GM19238 (cell line): ENCODE data around the gene GRIN2C.
A peak's percentile ranks its signal among the peaks of the same experiment; 100 is the strongest.

Experiments used
- DNase-seq: peaks from one replicate; pipeline ENCODE4 v3.0.0; 2011; ENCODE audit warnings: low spot score; ENCODE audit not compliant: insufficient read length

Gene GRIN2C

GRCh38 chr17:74850310-74850709 lies 9.4 kb downstream of the GRIN2C start:
- DNase-seq: no peak

GRCh38 chr17:74848656-74849399 lies 10.9 kb downstream of the GRIN2C start:
- no peak for DNase-seq

DNA sequence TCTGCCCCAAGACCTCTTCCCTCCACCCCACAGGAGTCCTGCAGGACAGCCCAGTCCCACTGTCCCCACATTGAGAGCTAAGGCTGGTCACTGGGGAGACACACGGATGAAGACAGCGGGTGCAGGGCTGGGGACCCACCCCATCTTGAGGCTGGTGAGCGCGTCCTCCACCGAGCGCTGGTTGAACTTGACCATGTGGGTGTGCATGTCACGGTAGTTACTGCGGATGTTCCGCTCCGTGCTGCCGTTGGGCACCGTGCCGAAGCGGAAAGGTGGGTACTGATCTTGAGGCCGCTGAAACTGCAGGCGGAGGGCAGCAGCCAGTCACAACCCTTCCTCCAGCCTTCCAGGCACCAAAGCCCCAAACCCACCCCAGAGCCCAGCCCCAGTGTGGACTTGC lies 13.1 kb downstream of the GRIN2C start:
- DNase-seq: no peak

GRCh38 chr17:74843352-74843627 lies 16.4 kb downstream of the GRIN2C start:
- no peak for DNase-seq

DNA sequence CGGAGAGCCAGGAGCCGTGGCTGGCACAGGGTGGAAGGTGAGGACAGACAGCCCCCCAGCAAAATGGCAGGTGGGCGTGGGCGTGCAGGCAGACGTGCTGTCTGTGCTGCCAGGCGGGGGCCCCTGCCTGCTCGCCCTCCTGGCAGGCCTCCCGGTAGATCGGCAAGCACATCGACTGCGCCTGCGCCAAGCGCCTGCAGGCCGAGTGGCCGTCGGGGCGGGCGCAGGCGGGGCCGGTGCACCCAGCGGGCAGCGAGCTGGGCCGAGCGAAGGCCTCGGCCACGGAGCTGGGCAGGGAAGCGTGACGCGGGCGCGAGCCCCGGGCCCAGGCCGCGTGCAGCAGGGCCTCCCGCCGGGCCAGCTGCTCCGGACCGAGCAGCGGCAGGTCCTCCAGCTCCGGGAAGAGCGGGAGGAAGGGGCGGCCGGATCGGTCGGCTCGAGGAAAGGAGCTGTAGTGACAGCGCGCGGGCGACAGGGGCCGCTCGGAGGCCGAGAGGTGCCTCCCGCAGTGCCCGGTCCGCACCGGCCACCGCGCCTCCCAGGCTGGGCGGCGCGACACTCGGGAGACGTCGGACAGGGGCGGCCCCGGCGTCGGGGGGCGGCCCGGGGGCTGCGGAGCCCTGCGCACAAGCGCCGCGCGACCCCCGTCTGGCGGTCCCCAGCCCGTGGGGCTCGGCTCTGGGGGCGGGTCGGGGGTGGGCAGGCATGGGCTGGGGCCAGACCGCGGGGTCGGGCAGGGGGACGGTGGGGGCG lies 16.9 kb downstream of the GRIN2C start:
- no peak for DNase-seq

GRCh38 chr17:74842146-74842598 lies 17.5 kb downstream of the GRIN2C start:
- DNase-seq: no peak

DNA sequence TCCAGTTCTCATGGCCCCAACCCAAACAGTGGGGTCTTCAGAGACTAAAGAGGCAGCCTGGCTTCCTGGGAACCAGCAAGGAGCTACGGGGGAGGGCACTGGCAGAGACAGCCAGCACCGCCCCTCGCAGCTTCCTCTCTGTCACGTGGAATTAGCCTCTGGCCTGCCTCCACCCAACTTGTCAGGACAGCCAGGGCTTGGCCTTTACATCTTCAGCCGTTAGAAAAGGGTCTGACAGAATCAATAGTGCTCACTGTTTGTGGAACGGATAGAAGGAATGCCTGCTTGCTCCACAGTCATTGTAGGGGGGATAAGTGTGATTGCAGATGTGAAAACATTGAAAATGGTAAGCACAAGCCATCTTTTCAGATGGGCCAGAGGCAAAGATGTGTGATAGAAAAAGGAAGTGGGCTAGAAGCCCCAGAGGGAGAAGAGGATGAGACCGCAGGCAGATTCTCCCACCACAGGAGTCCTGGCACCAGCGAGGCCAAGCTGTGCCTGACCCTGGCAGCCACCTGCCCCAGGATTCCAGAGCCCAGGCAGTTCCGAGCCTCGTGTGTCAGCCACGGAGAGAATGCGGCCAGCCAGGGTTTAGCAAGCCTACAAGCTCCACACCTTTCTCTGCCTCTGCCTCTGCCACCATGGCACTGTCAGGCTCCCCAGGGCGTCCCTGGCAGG lies 18.6 kb downstream of the GRIN2C start:
- no peak for DNase-seq

GRCh38 chr17:74839990-74840852 lies 19.5 kb downstream of the GRIN2C start:
- DNase-seq: no peak

GRCh38 chr17:74838274-74838673 lies 21.4 kb downstream of the GRIN2C start:
- DNase-seq: no peak

- no peak for DNase-seq
Observed at GRCh38 chr17:74836691-74837467, 22.8 kb downstream of the GRIN2C start.

DNA sequence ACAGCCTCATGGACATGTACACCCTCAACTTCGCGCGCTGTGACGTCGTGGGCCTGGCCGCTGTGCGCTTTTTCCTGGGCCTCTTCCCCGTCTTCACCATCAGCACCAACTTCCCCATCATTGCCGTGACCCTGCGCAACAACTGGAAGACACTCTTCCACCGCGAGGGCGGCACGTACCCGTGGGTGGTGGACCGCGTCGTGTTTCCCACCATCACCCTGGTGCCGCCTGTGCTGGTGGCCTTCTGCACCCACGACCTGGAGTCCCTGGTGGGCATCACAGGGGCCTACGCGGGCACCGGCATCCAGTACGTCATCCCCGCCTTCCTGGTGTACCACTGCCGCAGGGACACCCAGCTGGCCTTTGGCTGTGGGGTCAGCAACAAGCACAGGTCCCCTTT lies 23.5 kb downstream of the GRIN2C start:
- DNase-seq: no peak

GRCh38 chr17:74833501-74834377 lies 25.9 kb downstream of the GRIN2C start:
- DNase-seq: peak; percentile 69

DNA sequence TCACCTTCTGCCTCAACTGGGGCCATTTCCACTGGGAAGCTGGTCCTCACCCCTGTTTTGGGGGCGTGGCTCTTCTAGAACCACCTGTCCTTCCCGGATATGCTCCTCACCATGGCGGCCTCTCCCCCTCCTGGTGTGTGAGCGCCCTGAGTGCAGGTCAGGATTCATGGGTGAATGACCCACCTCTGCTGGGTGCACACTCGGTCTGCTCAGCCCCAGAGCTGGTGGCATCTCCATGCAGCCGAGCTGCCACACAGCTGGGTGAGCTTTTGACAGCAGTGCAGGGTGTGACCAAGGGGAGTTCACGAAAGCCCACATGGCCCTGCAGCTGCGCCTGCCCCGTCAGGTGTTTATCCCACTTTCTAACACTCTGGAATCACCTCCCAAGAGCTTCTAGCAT lies 27.3 kb downstream of the GRIN2C start:
- no peak for DNase-seq

GRCh38 chr17:74831444-74832146 lies 28.1 kb downstream of the GRIN2C start:
- no peak for DNase-seq

DNA sequence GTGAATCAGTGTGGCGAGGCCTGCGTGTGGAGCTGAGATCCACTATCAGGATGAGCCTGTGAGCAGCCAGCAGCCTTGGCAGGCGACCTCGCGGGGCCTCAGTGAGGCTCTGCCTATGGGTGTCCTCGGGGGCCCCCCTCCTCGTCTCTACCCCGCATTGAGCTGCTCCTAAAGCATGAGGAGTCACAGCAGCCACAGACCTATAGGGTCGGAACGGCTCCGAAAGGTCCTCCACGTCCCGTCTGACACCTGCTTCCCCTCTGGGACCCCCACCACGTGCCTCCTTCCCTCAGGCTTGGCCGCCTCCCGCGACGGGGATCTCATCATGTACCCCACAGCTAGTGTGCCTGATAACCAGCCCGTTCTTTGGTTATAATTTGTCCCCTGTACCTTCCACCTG lies 28.8 kb downstream of the GRIN2C start:
- DNase-seq: no peak

DNA sequence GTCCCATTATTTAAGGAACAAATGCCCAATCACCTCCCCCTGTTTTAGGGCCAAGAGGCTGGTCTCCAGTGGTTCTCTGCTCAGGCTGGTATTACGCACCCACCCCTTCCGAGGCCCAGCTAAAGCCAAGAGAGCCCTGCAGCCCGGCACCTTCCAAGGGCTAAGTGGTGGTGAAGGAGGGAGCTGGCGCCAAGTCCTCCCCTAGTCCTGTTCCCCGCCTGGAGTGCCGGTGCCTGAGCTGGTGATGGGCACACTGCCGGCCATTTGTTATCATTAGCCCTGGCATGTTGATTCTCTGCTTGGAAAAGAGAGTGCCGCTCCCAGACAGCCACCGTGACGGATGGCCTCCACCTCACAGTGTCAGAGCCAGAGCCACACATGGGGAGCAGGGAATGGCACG lies 31.9 kb downstream of the GRIN2C start:
- DNase-seq: no peak

GRCh38 chr17:74825952-74826719 lies 33.5 kb downstream of the GRIN2C start:
- DNase-seq: no peak

GRCh38 chr17:74824961-74825627 lies 34.6 kb downstream of the GRIN2C start:
- no peak for DNase-seq
